Measurements from ENCODE around the gene VWA7. TPM values are rescaled to one million over a fixed set of nuclear protein-coding genes. Genes with fewer than 3 reads are reported as not detected.
A peak's percentile ranks its signal among the peaks of the same experiment; 100 is the strongest.

Gene VWA7
- total and polyA plus RNA-seq, 10 donors = 0.09 to 2.6 (median 1.1) TPM; not detected in 1

DNA sequence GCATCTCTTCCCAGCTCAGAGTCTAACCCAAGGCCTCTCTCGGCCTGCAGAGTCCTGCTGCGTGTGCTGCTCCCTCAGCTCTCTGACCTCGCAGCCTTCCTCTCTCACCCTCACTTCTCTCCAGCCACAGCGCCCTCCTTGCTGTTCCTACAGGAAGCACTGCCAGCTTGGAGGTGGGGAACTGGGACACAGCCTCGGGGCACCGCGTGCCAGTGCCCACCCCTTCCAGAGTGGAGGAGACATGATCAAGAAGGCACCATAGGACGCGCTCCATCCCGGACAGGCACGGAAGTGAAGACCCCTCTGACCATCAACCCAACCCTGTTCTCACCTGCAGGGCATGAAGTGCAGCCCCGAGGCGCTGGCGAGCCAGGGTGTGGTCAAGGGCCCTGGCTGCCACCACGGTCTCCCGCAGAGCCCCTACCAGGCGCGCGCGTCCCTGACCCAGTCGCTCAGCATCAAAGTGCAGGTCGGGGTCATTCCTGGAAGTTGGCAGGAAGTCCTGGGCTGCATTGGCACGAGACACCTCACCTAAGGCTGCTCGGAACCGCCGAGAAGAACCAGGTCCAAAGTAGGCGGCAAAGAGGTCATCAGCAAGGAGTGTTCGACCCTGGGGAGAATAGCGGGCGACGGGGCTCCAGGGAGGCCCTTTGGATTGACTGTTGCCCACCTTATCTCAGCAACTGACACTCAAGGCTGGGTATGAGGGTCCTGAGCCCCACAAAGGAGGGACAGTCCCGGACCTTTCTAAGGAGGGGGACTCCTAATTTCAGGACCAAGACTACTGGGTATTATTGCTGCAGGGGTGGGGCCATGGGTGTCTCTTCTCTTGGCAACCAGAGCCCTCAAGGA, 1.3 kb downstream of the VWA7 start:
- peak overlapping the region in 1 of 8 donors; percentile 69 for H3K27ac ChIP-seq
- H3K4me1 ChIP-seq = peaks cover 9 to 54% (median 29%) of the 10 kb centered on the region in 6 donors
- no peak for DNase-seq
- 82 to 85% (median 84%) methylated on average over 30 to 32 of the region's 32 CpGs for WGBS, 5 donors
- no peaks in the 10 kb centered on the region for H3K27me3 ChIP-seq (replicated peaks in 1 of 7)
- H3K9me3 ChIP-seq = no peaks in the 10 kb centered on the region
- intact Hi-C loops (cut with DNase I; ENCODE audit: low total_unique reads) = no loop called here
- peaks cover 0 to 34% (median 28%) of the 10 kb centered on the region in 6 donors for H3K36me3 ChIP-seq
- H3K4me3 ChIP-seq = no peak overlapping the region
- TF ChIP-seq, protein P1, sequence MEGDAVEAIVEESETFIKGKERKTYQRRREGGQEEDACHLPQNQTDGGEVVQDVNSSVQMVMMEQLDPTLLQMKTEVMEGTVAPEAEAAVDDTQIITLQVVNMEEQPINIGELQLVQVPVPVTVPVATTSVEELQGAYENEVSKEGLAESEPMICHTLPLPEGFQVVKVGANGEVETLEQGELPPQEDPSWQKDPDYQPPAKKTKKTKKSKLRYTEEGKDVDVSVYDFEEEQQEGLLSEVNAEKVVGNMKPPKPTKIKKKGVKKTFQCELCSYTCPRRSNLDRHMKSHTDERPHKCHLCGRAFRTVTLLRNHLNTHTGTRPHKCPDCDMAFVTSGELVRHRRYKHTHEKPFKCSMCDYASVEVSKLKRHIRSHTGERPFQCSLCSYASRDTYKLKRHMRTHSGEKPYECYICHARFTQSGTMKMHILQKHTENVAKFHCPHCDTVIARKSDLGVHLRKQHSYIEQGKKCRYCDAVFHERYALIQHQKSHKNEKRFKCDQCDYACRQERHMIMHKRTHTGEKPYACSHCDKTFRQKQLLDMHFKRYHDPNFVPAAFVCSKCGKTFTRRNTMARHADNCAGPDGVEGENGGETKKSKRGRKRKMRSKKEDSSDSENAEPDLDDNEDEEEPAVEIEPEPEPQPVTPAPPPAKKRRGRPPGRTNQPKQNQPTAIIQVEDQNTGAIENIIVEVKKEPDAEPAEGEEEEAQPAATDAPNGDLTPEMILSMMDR (IDR thresholded peaks at IDR 0.05 in 8 of 11, conservative IDR thresholded peaks at IDR 0.05 in 3 of 11) = no peak
- TF ChIP-seq POLR2AphosphoS5 (IDR thresholded peaks at IDR 0.05) (no peak), POLR2A (IDR thresholded peaks at IDR 0.05) (no peak)

- peaks cover 9 to 58% (median 30%) of the 10 kb centered on the region in 6 donors for H3K4me1 ChIP-seq
- H3K9me3 ChIP-seq = no peaks in the 10 kb centered on the region
- 79 to 91% (median 87%) methylated on average over 3 to 4 of the region's 4 CpGs for WGBS, 5 donors
- no peak overlapping the region for H3K27ac ChIP-seq
- no peak overlapping the region for H3K4me3 ChIP-seq
- TF ChIP-seq, protein P1 (IDR thresholded peaks at IDR 0.05 in 8 of 11, conservative IDR thresholded peaks at IDR 0.05 in 3 of 11) = no peak
- TF ChIP-seq POLR2AphosphoS5 (IDR thresholded peaks at IDR 0.05) (no peak), POLR2A (IDR thresholded peaks at IDR 0.05) (no peak)
- intact Hi-C loops (cut with DNase I; ENCODE audit: low total_unique reads) = no loop called here
- no peaks in the 10 kb centered on the region for H3K27me3 ChIP-seq (replicated peaks in 1 of 7)
- H3K36me3 ChIP-seq = peaks cover 0 to 27% (median 21%) of the 10 kb centered on the region in 6 donors
- no peak for DNase-seq
Measured at GRCh38 chr6:31775184-31775583, 1.9 kb downstream of the VWA7 start.

DNA sequence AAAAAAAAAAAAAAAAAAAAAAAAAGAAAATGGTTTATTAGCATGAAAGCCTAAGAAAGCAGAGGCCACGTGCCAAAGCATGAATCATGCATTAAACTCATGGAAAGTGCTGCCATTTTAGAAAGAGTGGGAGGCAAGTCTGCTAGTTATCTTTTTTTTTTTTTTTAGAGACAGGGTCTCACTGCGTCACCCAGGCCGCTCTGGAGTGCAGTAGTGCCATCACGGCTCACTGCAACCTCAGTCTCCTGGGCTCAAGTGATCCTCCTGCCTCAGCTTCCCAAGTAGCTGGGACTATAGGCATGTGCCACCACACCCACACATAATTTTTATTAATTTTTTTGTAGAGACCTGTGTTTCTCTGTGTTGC, 5.2 kb downstream of the VWA7 start:
- intact Hi-C loops (cut with DNase I; ENCODE audit: low total_unique reads) = no loop called here
- 70 to 81% (median 79%) methylated on average over 4 of the region's 4 CpGs for WGBS, 5 donors

GRCh38 chr6:31770860-31771259, 6.3 kb downstream of the VWA7 start:
- H3K9me3 ChIP-seq = no peaks in the 10 kb centered on the region
- peaks cover 0 to 64% (median 33%) of the 10 kb centered on the region in 6 donors for H3K4me1 ChIP-seq
- no peak for TF ChIP-seq POLR2AphosphoS5 (IDR thresholded peaks at IDR 0.05)
- TF ChIP-seq, protein P1 (IDR thresholded peaks at IDR 0.05 in 8 of 11, conservative IDR thresholded peaks at IDR 0.05 in 3 of 11) = no peak
- TF ChIP-seq POLR2A (IDR thresholded peaks at IDR 0.05) = no peak
- no peak overlapping the region for H3K27ac ChIP-seq
- H3K36me3 ChIP-seq = no peaks in the 10 kb centered on the region
- WGBS, 5 donors = 83 to 87% (median 85%) methylated on average over 2 of the region's 2 CpGs
- intact Hi-C loops (cut with DNase I; ENCODE audit: low total_unique reads) = no loop called here
- DNase-seq = no peak
- H3K4me3 ChIP-seq = no peak overlapping the region
- H3K27me3 ChIP-seq (replicated peaks in 1 of 7) = no peaks in the 10 kb centered on the region

More for the DNA sequence above, 5.2 kb downstream of the VWA7 start:
- Histone ChIP-seq H3K27me3 (replicated peaks in 1 of 7) (no peaks in the 10 kb centered on the region), H3K4me3 (no peak overlapping the region), H3K27ac (peak overlapping the region in 1 of 8 donors; percentile 8), H3K36me3 (no peaks in the 10 kb centered on the region), H3K4me1 (peaks cover 6 to 75% (median 37%) of the 10 kb centered on the region in 6 donors), H3K9me3 (no peaks in the 10 kb centered on the region)
- no peak for TF ChIP-seq POLR2A (IDR thresholded peaks at IDR 0.05)
- TF ChIP-seq, protein P1 (IDR thresholded peaks at IDR 0.05 in 8 of 11, conservative IDR thresholded peaks at IDR 0.05 in 3 of 11) = no peak
- peak; percentile 46 for DNase-seq

Measured in spleen (tissue), 11 donors.